SU-DHL-6 (cell line): ENCODE results near the gene NADK2.
"Not testable (repeated sequence)": the region's sequence is repeated elsewhere in the genome, so short reads cannot be mapped to it uniquely, and the experiment has no call there.

Source experiments
- H2AFZ ChIP-seq: fragments of 200-600 bp; sonication (generic); 2 replicates; pipeline ENCODE4 v1.6.1; 2014; ENCODE audit warnings: low read depth, mild to moderate bottlenecking, moderate library complexity, mixed read lengths, antibody characterized with exemption, low read length; ENCODE audit not compliant: severe bottlenecking
- H3F3A ChIP-seq: fragments of 200-600 bp; shearing (Covaris generic); 2 replicates; pipeline ENCODE4 v1.6.0; 2016; ENCODE audit warnings: antibody characterized with exemption, mild to moderate bottlenecking; ENCODE audit not compliant: insufficient read depth
- H3K27ac ChIP-seq: fragments of 200-600 bp; sonication (generic); 2 replicates; pipeline ENCODE4 v1.5.1; 2016; ENCODE audit warnings: low read depth, mild to moderate bottlenecking, low read length, moderate library complexity, mixed read lengths
- H3K27me3 ChIP-seq: fragments of 200-600 bp; sonication (generic), shearing (Covaris generic); 2 replicates; pipeline ENCODE4 v1.6.0; 2014; ENCODE audit warnings: mild to moderate bottlenecking, low read length
- H3K36me3 ChIP-seq: fragments of 200-600 bp; sonication (generic); 2 replicates; pipeline ENCODE4 v1.6.1; 2014; ENCODE audit warnings: mild to moderate bottlenecking, low read length, mixed read lengths
- H3K4me2 ChIP-seq: fragments of 300-600, 200-600 bp; shearing (Covaris generic), sonication (generic); 2 replicates; pipeline ENCODE4 v1.6.0; 2014; ENCODE audit warnings: low read length, low read depth, mild to moderate bottlenecking; ENCODE audit not compliant: poor library complexity, severe bottlenecking
- H3K4me3 ChIP-seq: fragments of 200-600 bp; sonication (generic); 2 replicates; pipeline ENCODE4 v1.5.1; 2014; ENCODE audit warnings: antibody characterized with exemption, low read length, mild to moderate bottlenecking, mixed read lengths; ENCODE audit not compliant: insufficient read depth, poor library complexity, severe bottlenecking
- H3K79me2 ChIP-seq: fragments of 200-600 bp; sonication (generic); 2 replicates; pipeline ENCODE4 v1.6.1; 2014; ENCODE audit warnings: mild to moderate bottlenecking, low read length, moderate library complexity; ENCODE audit not compliant: insufficient read depth
- H3K9ac ChIP-seq: fragments of 200-600 bp; sonication (generic); 2 replicates; pipeline ENCODE4 v1.7.0; 2014; ENCODE audit warnings: mild to moderate bottlenecking, low read length
- H3K9me2 ChIP-seq: fragments of 200-600 bp; sonication (generic); replicated peaks from 2 replicates; pipeline ENCODE4 v1.6.1; 2014; ENCODE audit warnings: low read length; ENCODE audit not compliant: insufficient read depth
- H3K9me3 ChIP-seq: fragments of 200-600 bp; sonication (generic); 2 replicates; pipeline ENCODE4 v1.6.1; 2014; ENCODE audit warnings: low read length, mixed read lengths; ENCODE audit not compliant: insufficient read depth
- H4K20me1 ChIP-seq: fragments of 200-600 bp; sonication (generic); 2 replicates; pipeline ENCODE4 v1.6.1; 2014; ENCODE audit warnings: low read depth, mild to moderate bottlenecking, antibody characterized with exemption, low read length, moderate library complexity, mixed read lengths
- CTCF ChIP-seq: fragments of 200-600 bp; sonication (generic); IDR thresholded peaks from one replicate; pipeline ENCODE4 v1.5.1; 2017; ENCODE audit warnings: antibody characterized with exemption, mild to moderate bottlenecking, low read length, moderate library complexity; ENCODE audit not compliant: insufficient read depth, poor library complexity, severe bottlenecking
- EZH2phosphoT487 ChIP-seq: fragments of 200-600 bp; sonication (generic), shearing (Covaris generic); conservative IDR thresholded peaks from 2 replicates; pipeline ENCODE4 v1.6.1; 2018; ENCODE audit warnings: mild to moderate bottlenecking, antibody characterized with exemption, low read length, moderate library complexity, mixed read lengths

The NADK2 gene

GRCh38 chr5:36198281-36198680 is 43.4 kb downstream of the NADK2 start:
- Histone ChIP-seq H3F3A (no peaks in the 10 kb centered on the region; the same call in 1 of the 2 replicates), H3K4me2 (no peak overlapping the region), H3K27ac (no peak overlapping the region), H3K36me3 (0 out of 2 replicates have a peak, but pooled peaks cover 8% of the 10 kb centered on the region), H3K27me3 (no peaks in the 10 kb centered on the region), H3K4me3 (no peak overlapping the region), H3K9me3 (no peaks in the 10 kb centered on the region), H2AFZ (no peak overlapping the region), H3K79me2 (no peaks in the 10 kb centered on the region), H3K9ac (no peak overlapping the region), H4K20me1 (no peaks in the 10 kb centered on the region), H3K9me2 (no peaks in the 10 kb centered on the region)
- TF ChIP-seq CTCF (no peak), EZH2phosphoT487 (no peak)

GRCh38 chr5:36193746-36194145 is 48.0 kb downstream of the NADK2 start:
- H3K9ac ChIP-seq = no peak overlapping the region
- no peaks in the 10 kb centered on the region for H3K9me3 ChIP-seq
- no peak for TF ChIP-seq EZH2phosphoT487
- TF ChIP-seq CTCF = no peak
- H3K27me3 ChIP-seq = no peaks in the 10 kb centered on the region
- no peaks in the 10 kb centered on the region for H3K79me2 ChIP-seq
- no peaks in the 10 kb centered on the region for H4K20me1 ChIP-seq
- no peak overlapping the region for H3K27ac ChIP-seq
- H2AFZ ChIP-seq = no peak overlapping the region
- peaks cover 19% of the 10 kb centered on the region for H3K36me3 ChIP-seq
- peaks cover 6% of the 10 kb centered on the region for H3F3A ChIP-seq
- H3K9me2 ChIP-seq = no peaks in the 10 kb centered on the region
- H3K4me2 ChIP-seq = no peak overlapping the region
- no peak overlapping the region for H3K4me3 ChIP-seq

- not testable (repeated sequence) for H3K4me2 ChIP-seq, H3K9me3 ChIP-seq, H3K9ac ChIP-seq, H3K79me2 ChIP-seq, H2AFZ ChIP-seq, H3K4me3 ChIP-seq, H3K9me2 ChIP-seq, H3K27me3 ChIP-seq, H4K20me1 ChIP-seq, H3F3A ChIP-seq, H3K27ac ChIP-seq
- peaks cover 30% of the 10 kb centered on the region for H3K36me3 ChIP-seq
Measured at GRCh38 chr5:36184408-36184807, 57.3 kb downstream of the NADK2 start.

- Histone ChIP-seq H3F3A (no peaks in the 10 kb centered on the region), H3K79me2 (no peaks in the 10 kb centered on the region; the same call in 1 of the 2 replicates), H3K36me3 (peaks cover 54% of the 10 kb centered on the region), H3K27ac (no peak overlapping the region), H3K4me2 (no peak overlapping the region), H4K20me1 (no peaks in the 10 kb centered on the region), H3K4me3 (no peak overlapping the region), H3K9me3 (no peaks in the 10 kb centered on the region), H3K9me2 (no peaks in the 10 kb centered on the region), H3K9ac (no peak overlapping the region), H2AFZ (no peak overlapping the region), H3K27me3 (no peaks in the 10 kb centered on the region)
- TF ChIP-seq EZH2phosphoT487 = no peak
- TF ChIP-seq CTCF = no peak
Measured at GRCh38 chr5:36181774-36182173, 60.0 kb downstream of the NADK2 start.
